Panc1 (cell line): ENCODE measurements around the gene RIPK1. TPM values are rescaled to one million over a fixed set of nuclear protein-coding genes. Genes with fewer than 3 reads are reported as not detected.

Source experiments
- ATAC-seq: fragments of 200-7000 bp; cut with Tn5 transposase; 2 replicates; pipeline ENCODE4 v1.9.1; 2020; ENCODE audit warnings: mild to moderate bottlenecking, moderate library complexity
- BruUV-seq: library from RNA; stranded (reverse); fragments of 400-500 nt; replicated peaks from 2 replicates; lab custom pipeline; 2021; lab: Mats Ljungman, UMichigan
- CTCF ChIA-PET: fragments of 300-600 bp; sonication (Branson Sonifier 250); formaldehyde crosslinking; loops from one replicate; lab custom pipeline; 2022; ENCODE audit warnings: antibody characterized with exemption; lab: Charles Lee
- POLR2A ChIA-PET: fragments of 300-600 bp; sonication (Branson Sonifier 250); formaldehyde crosslinking; loops from one replicate; lab custom pipeline; 2022; ENCODE audit warnings: antibody characterized with exemption; lab: Charles Lee
- DNase-seq: peaks from one replicate; pipeline ENCODE4 v3.0.0-alpha.2; 2010; ENCODE audit warnings: low read depth, low spot score
- H3K27ac ChIP-seq: 2 replicates; pipeline ENCODE4 v1.5.1; 2011; ENCODE audit warnings: mild to moderate bottlenecking, low read length, inconsistent platforms
- H3K27me3 ChIP-seq: fragments of 200-500 bp; sonication (Bioruptor generic); 2 replicates; pipeline ENCODE4 v1.6.0; 2014; ENCODE audit warnings: low read length, inconsistent platforms; ENCODE audit not compliant: control insufficient read depth, insufficient read depth
- H3K36me3 ChIP-seq: fragments of 200-500 bp; sonication (Bioruptor generic); 2 replicates; pipeline ENCODE4 v1.5.1; 2014; ENCODE audit warnings: inconsistent platforms, mild to moderate bottlenecking, low read length, moderate library complexity; ENCODE audit not compliant: control insufficient read depth, insufficient read depth
- H3K4me1 ChIP-seq: 2 replicates; pipeline ENCODE4 v1.5.1; 2011; ENCODE audit warnings: inconsistent platforms, mild to moderate bottlenecking, low read length, moderate library complexity; ENCODE audit not compliant: control insufficient read depth, insufficient read depth
- H3K4me3 ChIP-seq, 2 experiments: 2 replicates each; pipeline ENCODE4 v1.5.1; 2011 to 2012; ENCODE audit warnings: low read depth in 2 of 2, low read length in 2 of 2, mild to moderate bottlenecking in 2 of 2, inconsistent platforms in 1 of 2, moderate library complexity in 1 of 2
- H3K9me3 ChIP-seq: fragments of 200-500 bp; sonication (Bioruptor generic); 2 replicates; pipeline ENCODE4 v1.5.1; 2014; ENCODE audit warnings: low read depth, mild to moderate bottlenecking, inconsistent platforms, low read length, moderate library complexity; ENCODE audit not compliant: control insufficient read depth, insufficient read depth
- CTCF ChIP-seq: fragments of 450-650 bp; IDR thresholded peaks from 2 replicates; pipeline ENCODE4 v1.5.1; 2017; ENCODE audit warnings: mild to moderate bottlenecking
- POLR2AphosphoS5 ChIP-seq: IDR thresholded peaks from 2 replicates; pipeline ENCODE4 v1.6.1; 2012; ENCODE audit warnings: mild to moderate bottlenecking, low read depth, low read length, moderate library complexity
- REST ChIP-seq, 2 experiments: IDR thresholded peaks; 2 replicates each; pipeline ENCODE4 v1.6.1; 2011 to 2012; ENCODE audit warnings: low read depth in 2 of 2, control low read depth in 1 of 2, low read length in 1 of 2, mild to moderate bottlenecking in 1 of 2, moderate library complexity in 1 of 2; ENCODE audit not compliant: insufficient read depth in 1 of 2
- SIN3A ChIP-seq: IDR thresholded peaks from 2 replicates; pipeline ENCODE4 v1.6.1; 2012; ENCODE audit warnings: low read depth, mild to moderate bottlenecking, low read length, moderate library complexity, borderline replicate concordance; ENCODE audit not compliant: insufficient read depth
- TCF7L2 ChIP-seq: IDR thresholded peaks from 2 replicates; pipeline ENCODE4 v1.6.1; 2011; ENCODE audit warnings: mild to moderate bottlenecking, low read depth, low read length, inconsistent platforms
- in situ Hi-C: cut with HindIII; loops from 2 replicates; pipeline ENCODE4 v1.10.0; 2016; ENCODE audit warnings: low sequenced_read_pairs, low pct_unique_long_range_greater_than_20kb
- intact Hi-C: fragments of 100-400 bp; cut with micrococcal nuclease; formaldehyde crosslinking; loops from one replicate; pipeline ENCODE4 v1.10.0; 2022; ENCODE audit not compliant: unreplicated experiment
- total RNA-seq: library from RNA; stranded (reverse); gene quantifications from one replicate; pipeline ENCODE4 v1.2.1, GENCODE V29; 2021; ENCODE audit not compliant: unreplicated experiment

RIPK1 gene
- total RNA-seq, 1 experiment from 2014 or later: 31.6 TPM

- intact Hi-C loops (no loop called here), in situ Hi-C loops (no loop called here)
- no peaks in the 10 kb centered on the region for H3K27me3 ChIP-seq
These were observed 56.4 kb downstream of the RIPK1 start for GRCh38 chr6:3124667-3125066.

DNA sequence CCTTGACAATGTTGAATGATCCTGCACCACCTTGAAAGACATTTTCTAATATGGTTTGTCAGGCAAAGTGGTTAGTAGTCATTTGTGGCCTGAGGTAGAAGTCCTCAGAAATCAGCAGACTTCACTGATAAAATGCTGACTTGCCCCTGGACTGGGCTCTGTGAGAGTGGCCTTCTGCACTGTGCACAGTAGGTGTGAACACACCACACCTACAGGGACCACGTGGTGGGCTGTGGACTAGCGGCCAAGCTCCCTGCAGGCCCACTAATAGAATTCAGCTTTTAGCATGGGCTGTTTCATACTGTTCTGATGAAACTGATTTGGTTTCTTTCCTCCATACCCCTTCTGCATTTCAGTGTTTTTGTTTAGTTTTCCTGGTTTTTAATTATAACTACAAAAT is 57.5 kb downstream of the RIPK1 start:
- CTCF ChIA-PET: no interaction called here
- no TSS peak for BruUV-seq
- Histone ChIP-seq H3K27ac (no peak overlapping the region), H3K4me3 (no peak overlapping the region), H3K4me1 (no peaks in the 10 kb centered on the region), H3K9me3 (no peaks in the 10 kb centered on the region), H3K27me3 (no peaks in the 10 kb centered on the region), H3K36me3 (0 out of 2 replicates have a peak, but pooled peaks cover 2% of the 10 kb centered on the region)
- in situ Hi-C loops (no loop called here), intact Hi-C loops (loop anchor here (2.0 kb wide), 1 partner anchor 133 kb away; the partner anchor contains the start of gene PSMG4)
- no peak; the same call in 1 of the 2 replicates for ATAC-seq
- POLR2A ChIA-PET: interaction anchor here (0.6 kb wide), 1 partner anchor 33 kb away, joined by 5 read pairs; no protein-coding TSS in a partner anchor
- no peak for DNase-seq
- TF ChIP-seq REST (IDR thresholded peaks at IDR 0.05; ENCODE audit: insufficient read depth in 1 of 2, low read depth in 2 of 2, low read length in 1 of 2) (no peak), SIN3A (no peak), CTCF (no peak), POLR2AphosphoS5 (no peak), TCF7L2 (no peak)

More at GRCh38 chr6:3124667-3125066, 56.4 kb downstream of the RIPK1 start:
- no peak for TF ChIP-seq SIN3A
- TF ChIP-seq TCF7L2: no peak
- TF ChIP-seq CTCF: no peak
- no peak for TF ChIP-seq REST (IDR thresholded peaks at IDR 0.05; ENCODE audit: insufficient read depth in 1 of 2, low read depth in 2 of 2, low read length in 1 of 2)
- TF ChIP-seq POLR2AphosphoS5: no peak
- BruUV-seq: no TSS peak
- Histone ChIP-seq H3K4me3 (no peak overlapping the region), H3K9me3 (no peaks in the 10 kb centered on the region), H3K36me3 (0 out of 2 replicates have a peak, but pooled peaks cover 2% of the 10 kb centered on the region), H3K4me1 (no peaks in the 10 kb centered on the region), H3K27ac (no peak overlapping the region)
- no peak for DNase-seq
- no peak for ATAC-seq
- POLR2A ChIA-PET: no interaction called here
- CTCF ChIA-PET: no interaction called here
